ENCODE results near the gene CLPTM1L. TPM values are rescaled to one million over a fixed set of nuclear protein-coding genes. Genes with fewer than 3 reads are reported as not detected.

CLPTM1L gene
- total RNA-seq, 3 donors from 2014 or later, result 94.0 to 121 (median 107) TPM

DNA sequence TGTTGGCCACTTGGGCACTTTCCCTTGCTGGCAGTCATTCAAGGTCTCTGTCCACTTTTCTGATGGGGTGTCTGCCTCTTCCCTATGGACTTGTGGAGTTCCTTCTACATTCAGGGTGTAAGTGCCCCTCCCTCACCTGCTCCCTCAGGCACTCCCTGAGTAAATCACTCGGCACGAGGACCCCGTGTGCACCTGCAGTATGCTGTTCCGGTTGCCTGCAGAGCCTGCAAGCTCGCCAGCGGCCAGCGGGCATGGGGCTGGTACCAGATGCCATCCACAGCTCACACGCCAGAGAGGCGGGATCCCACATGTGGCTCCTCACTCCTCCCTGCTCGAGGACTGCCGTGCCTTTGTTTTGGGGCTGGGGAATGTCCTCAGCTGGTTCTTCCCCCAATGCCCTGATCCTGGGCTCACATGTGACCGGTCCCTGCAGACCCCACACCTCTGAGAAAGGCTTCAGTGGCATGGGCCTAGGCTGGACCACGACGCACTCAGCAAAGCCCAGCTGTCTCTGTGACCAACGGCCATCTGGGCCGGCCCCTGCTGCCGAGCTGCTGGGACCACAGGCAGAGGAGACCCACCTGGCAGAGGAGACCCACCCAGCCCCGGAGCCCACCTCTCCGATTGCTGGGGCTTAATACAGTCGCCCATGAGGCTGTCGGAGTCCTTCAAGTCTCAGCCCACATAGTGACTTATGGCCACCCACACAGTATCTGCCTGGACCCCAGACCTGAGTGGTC is 46.1 kb upstream of the CLPTM1L start:
- no peak for TF ChIP-seq POLR2AphosphoS5 (IDR thresholded peaks at IDR 0.05)
- TF ChIP-seq, protein P1, sequence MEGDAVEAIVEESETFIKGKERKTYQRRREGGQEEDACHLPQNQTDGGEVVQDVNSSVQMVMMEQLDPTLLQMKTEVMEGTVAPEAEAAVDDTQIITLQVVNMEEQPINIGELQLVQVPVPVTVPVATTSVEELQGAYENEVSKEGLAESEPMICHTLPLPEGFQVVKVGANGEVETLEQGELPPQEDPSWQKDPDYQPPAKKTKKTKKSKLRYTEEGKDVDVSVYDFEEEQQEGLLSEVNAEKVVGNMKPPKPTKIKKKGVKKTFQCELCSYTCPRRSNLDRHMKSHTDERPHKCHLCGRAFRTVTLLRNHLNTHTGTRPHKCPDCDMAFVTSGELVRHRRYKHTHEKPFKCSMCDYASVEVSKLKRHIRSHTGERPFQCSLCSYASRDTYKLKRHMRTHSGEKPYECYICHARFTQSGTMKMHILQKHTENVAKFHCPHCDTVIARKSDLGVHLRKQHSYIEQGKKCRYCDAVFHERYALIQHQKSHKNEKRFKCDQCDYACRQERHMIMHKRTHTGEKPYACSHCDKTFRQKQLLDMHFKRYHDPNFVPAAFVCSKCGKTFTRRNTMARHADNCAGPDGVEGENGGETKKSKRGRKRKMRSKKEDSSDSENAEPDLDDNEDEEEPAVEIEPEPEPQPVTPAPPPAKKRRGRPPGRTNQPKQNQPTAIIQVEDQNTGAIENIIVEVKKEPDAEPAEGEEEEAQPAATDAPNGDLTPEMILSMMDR (IDR thresholded peaks at IDR 0.05), result no peak
- no peak overlapping the region for H3K4me3 ChIP-seq
- H3K4me1 ChIP-seq, result peaks cover 0 to 4% of the 10 kb centered on the region in 2 donors
- no peaks in the 10 kb centered on the region for H3K36me3 ChIP-seq
- intact Hi-C loops (cut with DNase I; ENCODE audit: low total_unique reads), result no loop called here
- no peak for DNase-seq (ENCODE audit: low spot score in 2 of 2)
- H3K9me3 ChIP-seq, result no peaks in the 10 kb centered on the region
- H3K27ac ChIP-seq, result no peak overlapping the region
- peaks cover 0 to 66% of the 10 kb centered on the region in 2 donors for H3K27me3 ChIP-seq

DNA sequence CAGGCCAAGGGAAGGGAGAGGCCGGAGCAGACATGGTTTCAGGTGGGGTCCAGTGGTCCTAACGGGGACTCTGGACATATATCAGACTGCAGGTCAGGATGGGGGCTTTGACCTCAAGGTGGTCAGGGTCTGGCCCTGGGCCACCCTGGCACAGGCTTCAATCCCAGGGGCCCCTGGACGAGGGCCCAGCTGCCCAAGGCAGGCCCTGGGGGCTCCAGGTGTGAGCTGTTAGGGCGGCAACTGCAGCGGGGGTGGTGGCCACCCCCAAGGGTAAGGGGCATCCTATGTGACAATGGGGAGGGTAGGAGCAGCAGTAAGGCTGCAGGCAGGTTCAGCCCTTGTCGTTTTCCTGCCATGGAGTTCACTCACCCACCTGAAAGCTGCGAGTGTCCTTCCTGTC is 45.4 kb upstream of the CLPTM1L start:
- Histone ChIP-seq H3K27me3 (peaks cover 0 to 59% of the 10 kb centered on the region in 2 donors), H3K4me3 (no peak overlapping the region), H3K4me1 (peaks cover 0 to 4% of the 10 kb centered on the region in 2 donors), H3K27ac (no peak overlapping the region), H3K9me3 (no peaks in the 10 kb centered on the region), H3K36me3 (no peaks in the 10 kb centered on the region)
- intact Hi-C loops (cut with DNase I; ENCODE audit: low total_unique reads), result no loop called here
- no peak for TF ChIP-seq POLR2AphosphoS5 (IDR thresholded peaks at IDR 0.05)
- no peak for DNase-seq (ENCODE audit: low spot score in 2 of 2)

DNA sequence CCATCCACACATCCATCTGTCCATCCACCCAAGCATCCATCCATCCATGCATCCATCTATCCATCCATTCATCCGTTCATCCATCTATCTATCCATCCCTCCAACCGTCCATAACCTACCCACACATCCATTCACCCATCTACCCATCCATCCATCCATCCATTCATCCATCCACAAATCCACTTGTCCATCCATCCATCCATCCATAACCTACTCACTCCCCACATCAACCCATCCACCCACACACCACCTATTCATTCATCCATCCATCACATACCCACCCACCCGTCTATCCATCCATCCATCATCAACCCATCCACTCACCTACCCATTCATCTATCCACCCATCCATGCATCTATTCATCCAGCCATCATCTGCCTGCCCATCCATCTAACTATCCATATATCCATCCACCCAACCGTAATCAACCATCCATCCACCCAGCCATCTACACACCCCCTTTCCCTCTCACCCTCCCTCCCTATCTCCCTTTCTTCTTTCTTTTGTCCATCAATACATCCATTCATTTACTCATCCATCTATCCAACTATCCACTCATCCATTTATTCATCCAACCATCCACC is 43.6 kb upstream of the CLPTM1L start:
- Histone ChIP-seq H3K4me1 (peaks cover 0 to 4% of the 10 kb centered on the region in 2 donors), H3K4me3 (no peak overlapping the region), H3K27ac (no peak overlapping the region), H3K9me3 (no peaks in the 10 kb centered on the region), H3K27me3 (peaks cover 0 to 46% of the 10 kb centered on the region in 2 donors), H3K36me3 (no peaks in the 10 kb centered on the region)
- TF ChIP-seq POLR2A (IDR thresholded peaks at IDR 0.05) (no peak), POLR2AphosphoS5 (IDR thresholded peaks at IDR 0.05) (no peak)
- TF ChIP-seq, protein P1 (IDR thresholded peaks at IDR 0.05), result no peak
- DNase-seq (ENCODE audit: low spot score in 2 of 2), result no peak
- intact Hi-C loops (cut with DNase I; ENCODE audit: low total_unique reads), result no loop called here

DNA sequence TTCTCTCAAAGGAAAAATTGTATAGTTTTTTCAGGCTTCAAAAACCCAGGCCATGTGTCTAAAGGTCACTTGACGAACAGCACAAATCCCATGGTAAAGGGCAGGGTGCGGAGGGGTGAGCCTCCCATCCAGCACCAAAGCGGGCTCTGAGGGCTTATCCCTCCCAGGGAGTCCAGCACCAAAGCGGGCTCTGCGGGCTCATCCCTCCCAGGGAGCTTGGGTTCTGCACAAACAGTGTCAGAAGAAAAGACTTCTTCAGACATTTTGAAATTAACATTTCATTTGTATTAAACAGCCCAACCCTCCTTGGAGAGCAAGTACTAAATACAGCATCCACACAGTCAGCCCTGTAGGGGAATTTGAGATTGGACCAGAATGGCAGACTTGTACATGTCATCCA is 43.0 kb upstream of the CLPTM1L start:
- Histone ChIP-seq H3K36me3 (no peaks in the 10 kb centered on the region), H3K4me1 (peaks cover 0 to 4% of the 10 kb centered on the region in 2 donors), H3K27ac (no peak overlapping the region), H3K4me3 (no peak overlapping the region), H3K9me3 (no peaks in the 10 kb centered on the region), H3K27me3 (peaks cover 0 to 40% of the 10 kb centered on the region in 2 donors)
- TF ChIP-seq, protein P1 (IDR thresholded peaks at IDR 0.05), result no peak
- TF ChIP-seq POLR2A (IDR thresholded peaks at IDR 0.05) (no peak), POLR2AphosphoS5 (IDR thresholded peaks at IDR 0.05) (no peak)
- intact Hi-C loops (cut with DNase I; ENCODE audit: low total_unique reads), result no loop called here
- no peak for DNase-seq (ENCODE audit: low spot score in 2 of 2)

DNA sequence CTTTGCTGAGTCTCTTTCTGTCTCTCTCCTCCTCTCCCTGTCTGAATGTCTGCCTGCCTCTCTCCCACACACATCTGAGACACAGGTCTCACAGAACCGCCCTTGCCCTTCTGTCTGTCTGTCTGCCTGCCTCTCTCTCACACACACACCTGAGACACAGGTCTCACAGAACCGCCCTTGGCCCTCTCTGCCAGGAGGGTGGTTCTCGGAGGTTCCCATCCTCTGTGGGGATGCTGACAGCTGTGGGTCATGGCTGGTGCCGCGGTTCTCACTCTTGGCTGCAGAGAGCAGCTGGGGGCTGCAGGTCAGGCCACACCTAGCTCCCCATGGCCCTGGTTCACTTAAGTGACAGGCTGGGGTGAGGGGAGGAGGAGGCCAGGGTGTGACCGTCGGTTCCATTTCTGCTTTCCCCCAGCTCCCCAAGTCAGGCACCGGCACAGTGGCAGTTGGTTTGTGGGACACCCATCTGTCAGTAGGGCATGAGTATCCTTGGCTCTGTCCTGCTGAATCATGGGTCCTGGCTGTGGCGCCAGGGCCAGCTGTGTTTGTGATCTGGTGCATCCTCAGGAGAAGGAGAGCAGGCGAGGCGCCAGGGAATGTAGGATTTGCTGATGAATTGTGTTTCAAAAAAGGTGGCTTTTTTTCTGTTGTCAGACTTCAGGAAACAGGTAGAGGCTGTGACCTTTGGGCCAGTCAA is 42.3 kb upstream of the CLPTM1L start:
- Histone ChIP-seq H3K4me3 (peak overlapping the region in 2 of 3 donors; percentile 77 to 86), H3K9me3 (no peaks in the 10 kb centered on the region), H3K27ac (peak overlapping the region in 1 of 2 donors; percentile 93), H3K36me3 (no peaks in the 10 kb centered on the region), H3K27me3 (peaks cover 0 to 34% of the 10 kb centered on the region in 2 donors), H3K4me1 (peaks cover 0 to 4% of the 10 kb centered on the region in 2 donors)
- TF ChIP-seq POLR2A (IDR thresholded peaks at IDR 0.05) (no peak), POLR2AphosphoS5 (IDR thresholded peaks at IDR 0.05) (no peak)
- TF ChIP-seq, protein P1 (IDR thresholded peaks at IDR 0.05), result no peak
- intact Hi-C loops (cut with DNase I; ENCODE audit: low total_unique reads), result no loop called here
- DNase-seq (ENCODE audit: low spot score in 2 of 2), result no peak

Data from breast epithelium (tissue), 4 donors.